ENCODE data around the gene ARMC3.

The ARMC3 gene

DNA sequence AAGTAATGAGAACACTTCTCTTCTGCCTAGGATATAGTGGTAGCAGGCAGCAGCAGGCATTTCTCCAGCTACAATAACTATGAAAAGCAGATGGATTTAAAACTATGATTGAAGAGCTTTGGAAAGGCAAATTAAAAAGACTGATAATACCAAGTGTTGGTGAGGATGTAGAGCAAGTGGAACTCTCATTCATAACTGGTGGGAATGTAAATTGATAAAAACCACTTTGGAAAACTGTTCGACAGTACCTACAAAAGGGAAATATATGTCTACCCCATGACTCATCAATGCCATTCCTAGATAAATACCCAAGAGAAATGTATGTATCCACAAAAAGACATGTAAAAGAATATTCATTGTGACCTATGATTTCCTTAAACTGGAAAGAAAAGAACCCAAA is 14.6 kb downstream of the ARMC3 start:
- H3K9me3 Mint-ChIP-seq: no peaks in the 10 kb centered on the region
- H3K27me3 Mint-ChIP-seq: peaks cover 26% of the 10 kb centered on the region
- no peak for DNase-seq (ENCODE audit: low spot score in 2 of 2)
- no peak for ATAC-seq (replicated peaks; ENCODE audit: extremely low read depth, poor library complexity, severe bottlenecking)
- no peak overlapping the region for H3K4me3 Mint-ChIP-seq
- H3K4me1 Mint-ChIP-seq: peaks cover 7% of the 10 kb centered on the region
- H3K27ac Mint-ChIP-seq (ENCODE audit: low read depth): no peak overlapping the region
- peaks cover 2% of the 10 kb centered on the region for H3K36me3 Mint-ChIP-seq (ENCODE audit: insufficient read depth)

- DNase-seq (ENCODE audit: low spot score in 2 of 2) (no peak), ATAC-seq (replicated peaks; ENCODE audit: extremely low read depth, poor library complexity, severe bottlenecking) (no peak)
- Mint-ChIP-seq H3K27ac (ENCODE audit: low read depth) (no peak overlapping the region), H3K36me3 (ENCODE audit: insufficient read depth) (no peaks in the 10 kb centered on the region), H3K4me3 (no peak overlapping the region), H3K27me3 (peaks cover 26% of the 10 kb centered on the region), H3K9me3 (peaks cover 6% of the 10 kb centered on the region), H3K4me1 (peaks cover 7% of the 10 kb centered on the region)
Observed at GRCh38 chr10:22945934-22946673, 18.3 kb downstream of the ARMC3 start.

GRCh38 chr10:22954970-22955369 is 27.1 kb downstream of the ARMC3 start:
- Mint-ChIP-seq H3K4me1 (no peaks in the 10 kb centered on the region), H3K27me3 (no peaks in the 10 kb centered on the region), H3K36me3 (ENCODE audit: insufficient read depth) (no peaks in the 10 kb centered on the region), H3K4me3 (no peak overlapping the region), H3K9me3 (peaks cover 6% of the 10 kb centered on the region), H3K27ac (ENCODE audit: low read depth) (no peak overlapping the region)
- ATAC-seq (replicated peaks; ENCODE audit: extremely low read depth, poor library complexity, severe bottlenecking) (no peak), DNase-seq (ENCODE audit: low spot score in 2 of 2) (no peak)

DNA sequence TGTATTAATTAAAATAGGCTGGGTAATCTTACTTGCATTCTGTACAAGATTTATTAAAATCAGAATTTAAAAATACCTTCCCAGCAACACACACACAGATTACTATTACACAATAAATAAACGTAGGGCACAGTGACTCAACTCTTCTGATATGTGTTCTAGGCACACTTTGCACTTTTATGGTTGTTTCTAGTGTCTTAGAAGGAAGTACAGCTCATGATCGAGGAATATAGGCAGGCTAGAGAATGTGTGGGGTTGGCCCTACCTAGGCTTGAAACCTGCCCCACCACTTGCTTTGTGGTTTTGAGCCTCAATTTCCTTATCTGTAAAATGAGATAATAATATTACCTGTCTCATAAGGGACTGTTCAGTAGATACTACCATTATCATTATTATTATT is 30.5 kb downstream of the ARMC3 start:
- Mint-ChIP-seq H3K9me3 (no peaks in the 10 kb centered on the region), H3K36me3 (ENCODE audit: insufficient read depth) (no peaks in the 10 kb centered on the region), H3K4me1 (no peaks in the 10 kb centered on the region), H3K4me3 (no peak overlapping the region), H3K27me3 (peaks cover under 1% of the 10 kb centered on the region), H3K27ac (ENCODE audit: low read depth) (no peak overlapping the region)
- no peak for DNase-seq (ENCODE audit: low spot score in 2 of 2)
- no peak for ATAC-seq (replicated peaks; ENCODE audit: extremely low read depth, poor library complexity, severe bottlenecking)

GRCh38 chr10:22959292-22959691 is 31.4 kb downstream of the ARMC3 start:
- no peaks in the 10 kb centered on the region for H3K4me1 Mint-ChIP-seq
- no peaks in the 10 kb centered on the region for H3K9me3 Mint-ChIP-seq

GRCh38 chr10:22959950-22960349 is 32.1 kb downstream of the ARMC3 start:
- Mint-ChIP-seq H3K4me3 (no peak overlapping the region), H3K9me3 (no peaks in the 10 kb centered on the region), H3K27ac (ENCODE audit: low read depth) (no peak overlapping the region), H3K36me3 (ENCODE audit: insufficient read depth) (no peaks in the 10 kb centered on the region), H3K27me3 (peaks cover 11% of the 10 kb centered on the region), H3K4me1 (no peaks in the 10 kb centered on the region)
- no peak for DNase-seq (ENCODE audit: low spot score in 2 of 2)
- no peak for ATAC-seq (replicated peaks; ENCODE audit: extremely low read depth, poor library complexity, severe bottlenecking)

More at GRCh38 chr10:22959292-22959691, 31.4 kb downstream of the ARMC3 start:
- Mint-ChIP-seq H3K4me3 (no peak overlapping the region), H3K36me3 (ENCODE audit: insufficient read depth) (no peaks in the 10 kb centered on the region), H3K27ac (ENCODE audit: low read depth) (no peak overlapping the region), H3K27me3 (peaks cover 10% of the 10 kb centered on the region)
- no peak for ATAC-seq (replicated peaks; ENCODE audit: extremely low read depth, poor library complexity, severe bottlenecking)
- DNase-seq (ENCODE audit: low spot score in 2 of 2): no peak

DNA sequence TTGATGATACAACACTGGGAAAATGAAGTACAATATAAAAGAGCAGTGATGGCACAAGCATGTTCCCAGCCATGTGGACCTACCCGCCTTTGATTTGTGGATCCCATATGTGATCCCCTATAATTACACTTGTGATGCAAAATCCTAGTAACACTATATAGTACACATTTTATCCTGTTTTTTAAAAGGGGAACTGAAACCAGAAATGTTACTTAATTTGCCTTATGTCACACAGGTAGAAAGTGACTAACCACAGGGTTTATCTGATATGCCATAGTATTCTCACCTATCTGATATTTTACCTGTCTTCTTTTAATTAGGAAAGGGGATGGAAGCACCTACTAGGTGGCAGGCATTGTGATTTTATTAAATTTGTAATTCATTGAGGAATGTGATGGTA is 35.0 kb downstream of the ARMC3 start:
- Mint-ChIP-seq H3K4me3 (no peak overlapping the region), H3K27ac (ENCODE audit: low read depth) (no peak overlapping the region), H3K36me3 (ENCODE audit: insufficient read depth) (no peaks in the 10 kb centered on the region), H3K4me1 (no peaks in the 10 kb centered on the region), H3K27me3 (peaks cover 31% of the 10 kb centered on the region), H3K9me3 (no peaks in the 10 kb centered on the region)
- ATAC-seq (replicated peaks; ENCODE audit: extremely low read depth, poor library complexity, severe bottlenecking) (no peak), DNase-seq (ENCODE audit: low spot score in 2 of 2) (no peak)

GRCh38 chr10:22969704-22970103 is 41.9 kb downstream of the ARMC3 start:
- DNase-seq (ENCODE audit: low spot score in 2 of 2) (no peak), ATAC-seq (replicated peaks; ENCODE audit: extremely low read depth, poor library complexity, severe bottlenecking) (no peak)
- no peaks in the 10 kb centered on the region for H3K36me3 Mint-ChIP-seq (ENCODE audit: insufficient read depth)
- no peaks in the 10 kb centered on the region for H3K4me1 Mint-ChIP-seq
- H3K9me3 Mint-ChIP-seq: no peaks in the 10 kb centered on the region
- peaks cover 21% of the 10 kb centered on the region for H3K27me3 Mint-ChIP-seq
- no peak overlapping the region for H3K27ac Mint-ChIP-seq (ENCODE audit: low read depth)
- no peak overlapping the region for H3K4me3 Mint-ChIP-seq

DNA sequence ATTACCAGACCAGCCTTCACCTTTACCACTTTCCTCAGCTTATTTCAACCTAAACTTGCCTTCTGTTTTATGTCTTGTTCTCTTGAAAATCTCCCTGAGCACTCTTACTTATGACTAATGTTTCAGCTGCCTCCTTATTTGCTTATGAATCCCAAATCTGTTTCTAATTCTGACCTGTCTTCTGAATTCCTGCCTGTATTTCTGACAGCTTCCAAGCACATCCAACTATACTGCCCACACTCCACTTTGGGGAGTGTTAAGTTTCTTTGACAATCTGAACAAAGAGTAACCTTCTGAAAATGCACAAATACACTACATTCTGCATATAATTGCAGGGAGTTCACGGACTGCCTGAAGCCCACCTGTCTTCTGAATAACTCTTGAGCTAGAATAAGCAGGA is 48.7 kb downstream of the ARMC3 start:
- ATAC-seq (replicated peaks; ENCODE audit: extremely low read depth, poor library complexity, severe bottlenecking) (no peak), DNase-seq (ENCODE audit: low spot score in 2 of 2) (no peak)
- H3K4me3 Mint-ChIP-seq: no peak overlapping the region
- H3K27me3 Mint-ChIP-seq: no peaks in the 10 kb centered on the region
- H3K9me3 Mint-ChIP-seq: no peaks in the 10 kb centered on the region
- H3K4me1 Mint-ChIP-seq: no peaks in the 10 kb centered on the region
- no peak overlapping the region for H3K27ac Mint-ChIP-seq (ENCODE audit: low read depth)
- no peaks in the 10 kb centered on the region for H3K36me3 Mint-ChIP-seq (ENCODE audit: insufficient read depth)

- H3K4me3 Mint-ChIP-seq: no peak overlapping the region
- ATAC-seq (replicated peaks; ENCODE audit: extremely low read depth, poor library complexity, severe bottlenecking): no peak
Observed at GRCh38 chr10:22977751-22978150, 49.9 kb downstream of the ARMC3 start.

GRCh38 chr10:22978287-22978686 is 50.4 kb downstream of the ARMC3 start:
- Mint-ChIP-seq H3K9me3 (no peaks in the 10 kb centered on the region), H3K27me3 (peaks cover 11% of the 10 kb centered on the region), H3K36me3 (ENCODE audit: insufficient read depth) (no peaks in the 10 kb centered on the region), H3K4me3 (no peak overlapping the region), H3K27ac (ENCODE audit: low read depth) (no peak overlapping the region), H3K4me1 (no peaks in the 10 kb centered on the region)
- ATAC-seq (replicated peaks; ENCODE audit: extremely low read depth, poor library complexity, severe bottlenecking) (no peak), DNase-seq (ENCODE audit: low spot score in 2 of 2) (no peak)

More at GRCh38 chr10:22977751-22978150, 49.9 kb downstream of the ARMC3 start:
- Mint-ChIP-seq H3K27me3 (peaks cover 6% of the 10 kb centered on the region), H3K4me1 (no peaks in the 10 kb centered on the region), H3K9me3 (no peaks in the 10 kb centered on the region), H3K27ac (ENCODE audit: low read depth) (no peak overlapping the region), H3K36me3 (ENCODE audit: insufficient read depth) (no peaks in the 10 kb centered on the region)
- no peak for DNase-seq (ENCODE audit: low spot score in 2 of 2)

DNA sequence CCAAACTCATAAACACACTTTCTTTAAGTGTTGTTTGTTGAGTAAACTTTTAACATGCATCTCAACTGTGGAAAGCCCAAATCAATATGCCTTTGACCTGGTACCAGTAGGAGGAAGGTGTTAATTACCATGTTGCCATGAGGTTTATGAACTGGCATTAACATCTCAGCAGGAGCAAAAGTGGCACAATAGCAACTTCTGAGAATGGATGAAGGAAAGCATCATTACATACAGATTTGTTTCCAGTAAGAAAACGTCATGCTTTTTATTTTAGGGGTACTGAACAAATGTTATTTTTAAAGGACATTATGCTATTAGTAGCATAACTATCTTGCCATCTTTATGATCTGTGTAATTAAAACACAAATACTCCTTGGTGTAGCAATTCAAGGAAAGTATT is 51.1 kb downstream of the ARMC3 start:
- ATAC-seq (replicated peaks; ENCODE audit: extremely low read depth, poor library complexity, severe bottlenecking) (no peak), DNase-seq (ENCODE audit: low spot score in 2 of 2) (no peak)
- Mint-ChIP-seq H3K4me1 (no peaks in the 10 kb centered on the region), H3K27me3 (peaks cover 11% of the 10 kb centered on the region), H3K9me3 (no peaks in the 10 kb centered on the region), H3K27ac (ENCODE audit: low read depth) (no peak overlapping the region), H3K4me3 (no peak overlapping the region), H3K36me3 (ENCODE audit: insufficient read depth) (no peaks in the 10 kb centered on the region)

DNA sequence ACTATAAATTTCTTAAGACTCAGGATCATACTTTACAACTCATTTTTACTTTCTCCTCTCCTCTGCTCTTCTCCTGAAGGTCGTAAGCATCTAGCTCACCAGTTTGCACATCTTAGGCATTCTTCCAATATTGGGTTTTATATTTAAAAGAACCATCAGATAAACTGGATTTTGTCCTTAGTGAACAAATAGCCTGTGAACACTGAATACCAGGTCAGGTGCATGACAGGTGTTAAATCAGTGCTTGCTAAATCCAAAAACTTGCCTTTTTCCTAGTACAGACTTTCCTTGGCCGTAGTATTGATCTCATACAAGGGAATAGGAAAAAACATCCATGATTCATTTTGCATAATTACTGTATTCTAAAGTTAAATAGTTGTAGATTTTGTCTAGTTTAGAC is 53.0 kb downstream of the ARMC3 start:
- H3K27me3 Mint-ChIP-seq: peaks cover 11% of the 10 kb centered on the region
- H3K27ac Mint-ChIP-seq (ENCODE audit: low read depth): no peak overlapping the region
- no peaks in the 10 kb centered on the region for H3K9me3 Mint-ChIP-seq
- ATAC-seq (replicated peaks; ENCODE audit: extremely low read depth, poor library complexity, severe bottlenecking) (no peak), DNase-seq (ENCODE audit: low spot score in 2 of 2) (no peak)
- H3K36me3 Mint-ChIP-seq (ENCODE audit: insufficient read depth): no peaks in the 10 kb centered on the region
- H3K4me1 Mint-ChIP-seq: no peaks in the 10 kb centered on the region
- no peak overlapping the region for H3K4me3 Mint-ChIP-seq

All from central memory CD8-positive, alpha-beta T cell (primary cell).